ENCODE results near the gene TMTC2.

- no peak for TF ChIP-seq CTCF (tag by site-specific recombination; IDR thresholded peaks at IDR 0.05)
- no peak for TF ChIP-seq ZNF645 (tag by site-specific recombination; IDR thresholded peaks at IDR 0.05)
- TF ChIP-seq ZNF274 (IDR thresholded peaks at IDR 0.05; ENCODE audit: low read length): no peak
- TF ChIP-seq ZNF274 (tag by site-specific recombination; IDR thresholded peaks at IDR 0.05; ENCODE audit: borderline replicate concordance): no peak
- no peak for TF ChIP-seq ZNF354C (tag by site-specific recombination; IDR thresholded peaks at IDR 0.05; ENCODE audit: borderline replicate concordance, low read depth)
- TF ChIP-seq PBX3 (CRISPR knock-in tag; IDR thresholded peaks at IDR 0.05): no peak
- no peak for TF ChIP-seq ZNF239 (tag by site-specific recombination; IDR thresholded peaks at IDR 0.05)
- TF ChIP-seq ZNF24 (tag by site-specific recombination; IDR thresholded peaks at IDR 0.05): no peak
- TF ChIP-seq SCRT2 (tag by site-specific recombination; IDR thresholded peaks at IDR 0.05): no peak
- TF ChIP-seq ZNF18 (tag by site-specific recombination; IDR thresholded peaks at IDR 0.05): no peak
- no peak for TF ChIP-seq ZSCAN18 (tag by site-specific recombination; IDR thresholded peaks at IDR 0.05)
- TF ChIP-seq REPIN1 (tag by site-specific recombination; IDR thresholded peaks at IDR 0.05; ENCODE audit: low read depth): no peak
- no peak for TF ChIP-seq SALL2 (tag by site-specific recombination; IDR thresholded peaks at IDR 0.05; ENCODE audit: borderline replicate concordance)
- TF ChIP-seq ZBTB8A (tag by site-specific recombination; IDR thresholded peaks at IDR 0.05): no peak
- TF ChIP-seq TCF7L2 (IDR thresholded peaks at IDR 0.05; ENCODE audit: borderline replicate concordance, low read depth, low read length): no peak
Measured at GRCh38 chr12:82866227-82866775, 179.6 kb downstream of the TMTC2 start.
